PC-3 (cell line): ENCODE results near the gene ACOXL. TPM values are rescaled to one million over a fixed set of nuclear protein-coding genes. Genes with fewer than 3 reads are reported as not detected.
A peak's percentile ranks its signal among the peaks of the same experiment; 100 is the strongest.

Experiments used
- ATAC-seq: fragments of 200-7000 bp; cut with Tn5 transposase; 2 replicates; pipeline ENCODE4 v1.9.1; 2020; ENCODE audit warnings: mild to moderate bottlenecking, moderate library complexity
- BruUV-seq: library from RNA; stranded (reverse); fragments of 400-500 nt; replicated peaks from 2 replicates; lab custom pipeline; 2021; lab: Mats Ljungman, UMichigan
- CTCF ChIA-PET: fragments of 300-600 bp; sonication (Branson Sonifier 250); formaldehyde crosslinking; loops from one replicate; lab custom pipeline; 2022; ENCODE audit warnings: antibody characterized with exemption; lab: Charles Lee
- POLR2A ChIA-PET: fragments of 300-600 bp; sonication (Branson Sonifier 250); formaldehyde crosslinking; loops from one replicate; lab custom pipeline; 2022; ENCODE audit warnings: antibody characterized with exemption; ENCODE audit not compliant: unreplicated experiment; lab: Charles Lee
- DNase-seq: peaks from one replicate; pipeline ENCODE4 v3.0.0-alpha.2; 2015
- H2AFZ ChIP-seq: fragments of 300-600 bp; sonication (generic); 2 replicates; pipeline ENCODE4 v1.6.0; 2016; ENCODE audit warnings: antibody characterized with exemption, low read length
- H3F3A ChIP-seq: fragments of 300-600 bp; sonication (generic); one replicate; pipeline ENCODE4 v1.6.0; 2017; ENCODE audit warnings: antibody characterized with exemption, low read length, control low read depth, mild to moderate bottlenecking; ENCODE audit not compliant: unreplicated experiment
- H3K27ac ChIP-seq: fragments of 300-600 bp; sonication (generic); 2 replicates; pipeline ENCODE4 v1.5.1; 2016; ENCODE audit warnings: mild to moderate bottlenecking, low read length
- H3K27me3 ChIP-seq: fragments of 300-600 bp; sonication (generic); 2 replicates; pipeline ENCODE4 v1.6.1; 2016; ENCODE audit warnings: low read length, mixed read lengths
- H3K36me3 ChIP-seq: fragments of 300-600 bp; sonication (generic); 2 replicates; pipeline ENCODE4 v1.6.1; 2016; ENCODE audit warnings: low read depth, mixed run types, low read length, mixed read lengths
- H3K4me1 ChIP-seq: fragments of 300-600 bp; sonication (generic); 2 replicates; pipeline ENCODE4 v1.5.1; 2016; ENCODE audit warnings: low read length; ENCODE audit not compliant: insufficient read depth
- H3K4me2 ChIP-seq: fragments of 300-600 bp; sonication (generic); 2 replicates; pipeline ENCODE4 v1.6.0; 2016; ENCODE audit warnings: low read length
- H3K4me3 ChIP-seq: fragments of 300-600 bp; sonication (generic); 2 replicates; pipeline ENCODE4 v1.5.1; 2016; ENCODE audit warnings: mild to moderate bottlenecking, low read length, mixed read lengths
- H3K79me2 ChIP-seq: fragments of 300-600 bp; sonication (generic); 2 replicates; pipeline ENCODE4 v1.6.1; 2017; ENCODE audit warnings: low read length, mixed read lengths
- H3K9ac ChIP-seq: fragments of 300-600 bp; sonication (generic); 2 replicates; pipeline ENCODE4 v1.6.0; 2016; ENCODE audit warnings: mild to moderate bottlenecking, low read length
- H3K9me2 ChIP-seq: fragments of 300-600 bp; sonication (generic); replicated peaks from 2 replicates; pipeline ENCODE4 v1.6.1; 2016; ENCODE audit warnings: mixed run types, low read length, mixed read lengths
- H3K9me3 ChIP-seq: fragments of 300-600 bp; sonication (generic); 2 replicates; pipeline ENCODE4 v1.6.1; 2016; ENCODE audit warnings: low read length, mixed read lengths
- H4K20me1 ChIP-seq: fragments of 300-600 bp; sonication (generic); 2 replicates; pipeline ENCODE4 v1.6.1; 2016; ENCODE audit warnings: low read length, mixed read lengths
- CTCF ChIP-seq: fragments of 300-600 bp; sonication (generic); conservative IDR thresholded peaks from 2 replicates; pipeline ENCODE4 v1.5.1; 2017; ENCODE audit warnings: antibody characterized with exemption, low read depth, mild to moderate bottlenecking, low read length
- EZH2 ChIP-seq: fragments of 300-600 bp; sonication (generic); IDR thresholded peaks from one replicate; pipeline ENCODE4 v1.6.1; 2017; ENCODE audit warnings: antibody characterized with exemption, mild to moderate bottlenecking, low read length; ENCODE audit not compliant: unreplicated experiment
- EZH2phosphoT487 ChIP-seq: fragments of 300-600 bp; sonication (generic); IDR thresholded peaks from 2 replicates; pipeline ENCODE4 v1.6.1; 2018; ENCODE audit warnings: mild to moderate bottlenecking, antibody characterized with exemption, low read length, borderline replicate concordance
- intact Hi-C: fragments of 100-400 bp; cut with micrococcal nuclease; formaldehyde crosslinking; loops from 2 replicates; pipeline ENCODE4 v1.9.0; 2023
- total RNA-seq: library from RNA; depleted of rRNA; stranded (reverse); fragments of >200 nt; gene quantifications from 2 replicates; pipeline ENCODE4 v1.2.3, GENCODE V29; 2014

Gene ACOXL
- total RNA-seq, 1 experiment from 2014 or later: 16.3 TPM

DNA sequence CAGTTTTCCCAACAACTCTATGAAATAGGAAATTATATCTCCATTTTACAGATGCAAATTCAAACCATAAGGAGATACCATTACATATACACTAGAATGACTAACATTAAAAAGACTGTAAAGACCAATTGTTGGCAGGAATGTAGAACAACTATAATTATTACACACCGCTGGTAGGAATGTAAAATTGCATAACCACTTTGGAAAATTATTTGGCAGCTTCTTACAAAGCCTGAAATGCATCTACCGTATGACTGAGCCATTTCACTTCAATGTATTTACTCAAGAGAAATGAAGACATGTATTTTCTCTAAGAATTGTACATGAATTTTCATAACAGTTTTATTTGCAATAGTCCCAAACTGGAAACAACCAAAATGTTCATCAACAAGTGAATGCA lies 199.3 kb downstream of the ACOXL start:
- no TSS peak for BruUV-seq
- no peaks in the 10 kb centered on the region for H3K4me1 ChIP-seq
- ChIA-PET CTCF (no interaction called here), POLR2A (no interaction called here)
- no peak overlapping the region for H2AFZ ChIP-seq
- TF ChIP-seq EZH2phosphoT487: no peak
- TF ChIP-seq CTCF: no peak
- TF ChIP-seq EZH2: no peak
- H3K36me3 ChIP-seq: peaks cover 20% of the 10 kb centered on the region
- H3K27me3 ChIP-seq: no peaks in the 10 kb centered on the region
- H3K9me2 ChIP-seq: no peaks in the 10 kb centered on the region
- H3F3A ChIP-seq: no peaks in the 10 kb centered on the region
- ATAC-seq (no peak), DNase-seq (peak; percentile 64)
- H3K9me3 ChIP-seq: peaks cover 5% of the 10 kb centered on the region
- H3K9ac ChIP-seq: no peak overlapping the region
- no peaks in the 10 kb centered on the region for H3K79me2 ChIP-seq
- H3K4me3 ChIP-seq: no peak overlapping the region
- no peaks in the 10 kb centered on the region for H4K20me1 ChIP-seq
- no peak overlapping the region for H3K4me2 ChIP-seq
- intact Hi-C loops: no loop called here
- H3K27ac ChIP-seq: no peak overlapping the region

DNA sequence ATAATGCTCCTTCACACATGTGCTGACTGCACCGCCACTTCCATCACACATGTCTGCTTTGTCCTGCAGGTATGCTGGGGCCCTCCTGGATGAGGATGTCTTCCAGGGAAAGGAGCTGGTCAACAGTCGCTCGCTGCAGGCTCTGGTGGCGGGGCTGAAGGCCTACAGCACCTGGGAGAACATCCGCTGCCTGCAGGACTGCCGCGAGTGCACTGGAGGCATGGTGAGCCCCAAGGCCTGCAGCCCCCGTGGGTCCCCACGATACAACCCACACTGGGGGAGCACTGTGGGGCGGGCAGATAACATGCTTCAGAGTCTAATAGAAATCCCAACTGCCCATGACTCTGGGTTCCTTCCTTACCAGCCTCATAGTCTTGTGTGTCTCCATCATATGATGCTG lies 201.0 kb downstream of the ACOXL start:
- Histone ChIP-seq H3K79me2 (no peaks in the 10 kb centered on the region), H3K9me3 (no peaks in the 10 kb centered on the region; the same call in 1 of the 2 replicates), H3K4me2 (no peak overlapping the region), H2AFZ (no peak overlapping the region), H3K4me1 (no peaks in the 10 kb centered on the region), H3K36me3 (peaks cover 9% of the 10 kb centered on the region; the same call in 1 of the 2 replicates), H3K27me3 (no peaks in the 10 kb centered on the region), H3F3A (no peaks in the 10 kb centered on the region), H4K20me1 (no peaks in the 10 kb centered on the region), H3K27ac (no peak overlapping the region), H3K4me3 (no peak overlapping the region), H3K9me2 (no peaks in the 10 kb centered on the region), H3K9ac (no peak overlapping the region)
- POLR2A ChIA-PET: no interaction called here
- no peak for ATAC-seq
- DNase-seq: no peak
- CTCF ChIA-PET: no interaction called here
- intact Hi-C loops: no loop called here
- no peak for TF ChIP-seq EZH2phosphoT487
- TF ChIP-seq EZH2: no peak
- TF ChIP-seq CTCF: no peak
- no TSS peak for BruUV-seq

GRCh38 chr2:110934948-110935347 lies 202.6 kb downstream of the ACOXL start:
- H3K4me1 ChIP-seq: no peaks in the 10 kb centered on the region
- no peaks in the 10 kb centered on the region for H3K79me2 ChIP-seq
- DNase-seq: no peak
- H2AFZ ChIP-seq: no peak overlapping the region
- no peaks in the 10 kb centered on the region for H3K9me3 ChIP-seq
- POLR2A ChIA-PET: no interaction called here
- H3K9me2 ChIP-seq: no peaks in the 10 kb centered on the region
- no peak overlapping the region for H3K4me3 ChIP-seq
- CTCF ChIA-PET: no interaction called here
- no peak overlapping the region for H3K9ac ChIP-seq
- intact Hi-C loops: no loop called here
- H3K27me3 ChIP-seq: no peaks in the 10 kb centered on the region
- no TSS peak for BruUV-seq
- no peak overlapping the region for H3K27ac ChIP-seq
- H4K20me1 ChIP-seq: no peaks in the 10 kb centered on the region
- H3F3A ChIP-seq: no peaks in the 10 kb centered on the region
- no peak for ATAC-seq
- no peak overlapping the region for H3K4me2 ChIP-seq
- TF ChIP-seq CTCF: no peak
- TF ChIP-seq EZH2: no peak
- TF ChIP-seq EZH2phosphoT487: no peak
- H3K36me3 ChIP-seq: 0 out of 2 replicates have a peak, but pooled peaks cover 1% of the 10 kb centered on the region
